IPS DF 19.7 (cell line): ENCODE results near the gene AATF.

Source experiments
- DNase-seq: peaks from one replicate; pipeline ENCODE4 v3.0.0-alpha.2; 2013; ENCODE audit warnings: low read depth, low spot score

AATF gene

GRCh38 chr17:36948717-36949460 is at the start of gene AATF:
AATF (plus strand) TSS chr17:36948954; CDS start chr17:36949126, 172 bp downstream.
- DNase-seq, result no peak

GRCh38 chr17:36899250-36900159 is 49.2 kb upstream of the AATF start:
- no peak for DNase-seq

GRCh38 chr17:36900160-36900512 is 48.6 kb upstream of the AATF start:
- no peak for DNase-seq

- no peak for DNase-seq
These were observed 47.2 kb upstream of the AATF start for GRCh38 chr17:36901506-36901905.

- DNase-seq, result no peak
These were observed 41.3 kb upstream of the AATF start for GRCh38 chr17:36907407-36907806.

- DNase-seq, result no peak
These were observed 38.2 kb upstream of the AATF start for GRCh38 chr17:36910513-36910912.

GRCh38 chr17:36911001-36911400 is 37.8 kb upstream of the AATF start:
- no peak for DNase-seq

- no peak for DNase-seq
These were observed 35.6 kb upstream of the AATF start for GRCh38 chr17:36913132-36913531.

- no peak for DNase-seq
These were observed 30.5 kb upstream of the AATF start for GRCh38 chr17:36918211-36918691.

- DNase-seq, result no peak
These were observed 29.3 kb upstream of the AATF start for GRCh38 chr17:36919407-36919968.

- no peak for DNase-seq
These were observed 28.4 kb upstream of the AATF start for GRCh38 chr17:36920032-36921005.

- no peak for DNase-seq
These were observed 27.5 kb upstream of the AATF start for GRCh38 chr17:36921095-36921851.

GRCh38 chr17:36922175-36922574 is 26.6 kb upstream of the AATF start:
- no peak for DNase-seq

- DNase-seq, result no peak
These were observed 24.9 kb upstream of the AATF start for GRCh38 chr17:36923814-36924221.

GRCh38 chr17:36926226-36926625 is 22.5 kb upstream of the AATF start:
- no peak for DNase-seq

GRCh38 chr17:36926701-36927100 is 22.1 kb upstream of the AATF start:
- DNase-seq, result no peak

GRCh38 chr17:36928471-36929345 is 20.0 kb upstream of the AATF start:
- no peak for DNase-seq

- no peak for DNase-seq
These were observed 18.7 kb upstream of the AATF start for GRCh38 chr17:36929851-36930582.

GRCh38 chr17:36930583-36930900 is 18.2 kb upstream of the AATF start:
- no peak for DNase-seq
